ENCODE results near the gene FBXO17.
A peak's percentile ranks its signal among the peaks of the same experiment; 100 is the strongest.
"Not testable (repeated sequence)": the region's sequence is repeated elsewhere in the genome, so short reads cannot be mapped to it uniquely, and the experiment has no call there.

FBXO17 gene

GRCh38 chr19:38979812-38980211, 4.3 kb upstream of the FBXO17 start:
- DNase-seq = no peak

- DNase-seq = no peak
Measured at GRCh38 chr19:38978326-38978689, 2.8 kb upstream of the FBXO17 start.

- DNase-seq = no peak
Measured at GRCh38 chr19:38977445-38978325, 2.1 kb upstream of the FBXO17 start.

- no peak for DNase-seq
Measured at GRCh38 chr19:38975861-38976271, 324 bp upstream of the FBXO17 start.

- DNase-seq = no peak
Measured at GRCh38 chr19:38974624-38975213, 823 bp downstream of the FBXO17 start.

GRCh38 chr19:38971672-38972071, 3.9 kb downstream of the FBXO17 start:
- DNase-seq = no peak

GRCh38 chr19:38970664-38971532, 4.6 kb downstream of the FBXO17 start:
- DNase-seq = no peak

GRCh38 chr19:38966149-38966548, 9.4 kb downstream of the FBXO17 start:
- not testable (repeated sequence) for DNase-seq

GRCh38 chr19:38964738-38965137, 10.8 kb downstream of the FBXO17 start:
- no peak for DNase-seq

- no peak for DNase-seq
Measured at GRCh38 chr19:38959618-38960017, 15.9 kb downstream of the FBXO17 start.

GRCh38 chr19:38958301-38958700, 17.2 kb downstream of the FBXO17 start:
- no peak for DNase-seq

- DNase-seq = no peak
Measured at GRCh38 chr19:38956264-38956663, 19.3 kb downstream of the FBXO17 start.

- DNase-seq = no peak
Measured at GRCh38 chr19:38953677-38954076, 21.9 kb downstream of the FBXO17 start.

- no peak for DNase-seq
Measured at GRCh38 chr19:38952395-38953165, 23.0 kb downstream of the FBXO17 start.

GRCh38 chr19:38951187-38951586, 24.4 kb downstream of the FBXO17 start:
- no peak for DNase-seq

- peak; percentile 44 for DNase-seq
Measured at GRCh38 chr19:38949580-38950367, 25.8 kb downstream of the FBXO17 start.

GRCh38 chr19:38946229-38947010, 29.1 kb downstream of the FBXO17 start:
- DNase-seq = no peak

GRCh38 chr19:38945562-38946228, 29.8 kb downstream of the FBXO17 start:
- DNase-seq = no peak

- DNase-seq = no peak
Measured at GRCh38 chr19:38944981-38945506, 30.5 kb downstream of the FBXO17 start.
